Measurements from ENCODE around the gene SUGP2. TPM values are rescaled to one million over a fixed set of nuclear protein-coding genes. Genes with fewer than 3 reads are reported as not detected.
A peak's percentile ranks its signal among the peaks of the same experiment; 100 is the strongest.

The SUGP2 gene
- total and polyA plus RNA-seq, 2 experiments from 2014 or later: 28.8 to 29.7 TPM

- 9 to 10% methylated on average over 25 of the region's 25 CpGs for WGBS, 2 experiments (ENCODE audit: low coverage in 1 of 2, low lambda C conversion rate in 2 of 2, missing lambda C conversion rate in 2 of 2)
- Histone ChIP-seq H4K20me1 (ENCODE audit: insufficient read depth) (no peaks in the 10 kb centered on the region), H3K4me2 (ENCODE audit: unreplicated experiment) (peak overlapping the region; percentile 81), H3K9me2 (ENCODE audit: insufficient read depth) (no peaks in the 10 kb centered on the region), H3F3A (ENCODE audit: insufficient read depth) (peaks cover 11% of the 10 kb centered on the region), H3K4me1 (ENCODE audit: insufficient read depth) (peaks cover 12% of the 10 kb centered on the region), H3K27me3 (replicated peaks; ENCODE audit: insufficient read depth) (no peaks in the 10 kb centered on the region), H3K36me3 (ENCODE audit: low read depth) (no peaks in the 10 kb centered on the region), H3K9me3 (ENCODE audit: low read depth) (no peaks in the 10 kb centered on the region), H3K9ac (peak overlapping the region; percentile 73), H3K27ac (no peak overlapping the region), H2AFZ (peak overlapping the region; percentile 61), H3K4me3 (peak overlapping the region; percentile 80), H3K79me2 (ENCODE audit: insufficient read depth) (no peaks in the 10 kb centered on the region)
- peak; percentile 42 for DNase-seq
- in situ Hi-C loops (cut with MboI): no loop called here
- TF ChIP-seq EZH2phosphoT487 (IDR thresholded peaks at IDR 0.05; ENCODE audit: insufficient read depth, low read depth) (no peak), EZH2 (IDR thresholded peaks at IDR 0.05; ENCODE audit: insufficient read depth, poor library complexity, severe bottlenecking) (no peak)
Measured at GRCh38 chr19:19064811-19065745, 31.8 kb upstream of the SUGP2 start.

DNA sequence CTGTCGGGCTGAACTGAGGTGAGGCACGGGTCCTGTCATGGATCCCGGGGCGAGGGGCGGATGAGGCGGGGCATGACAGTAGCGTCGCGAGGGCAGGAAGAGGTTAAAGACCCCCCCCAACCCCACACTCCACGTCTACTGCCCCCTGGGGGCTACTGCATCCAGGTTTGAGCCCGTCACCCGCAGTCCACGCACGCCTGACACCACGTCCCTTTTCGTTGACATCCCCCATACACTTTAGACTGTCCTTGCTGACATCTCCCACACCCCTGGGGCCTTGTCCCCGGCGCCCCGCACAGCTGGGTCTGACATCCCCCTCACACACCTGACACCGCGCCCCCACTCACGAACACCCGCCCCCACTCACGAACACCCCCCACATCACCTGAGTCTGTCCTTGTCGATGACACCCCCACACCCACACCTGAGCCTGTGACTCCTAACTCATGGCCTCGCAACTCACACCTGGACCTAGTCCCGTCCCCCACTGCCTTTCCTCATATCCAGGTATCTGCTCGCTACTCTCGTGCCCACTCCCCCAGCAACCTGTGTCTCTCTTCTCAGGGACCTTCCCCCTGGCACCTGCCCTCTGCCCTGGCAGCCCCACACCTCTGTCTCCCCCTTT is 30.9 kb upstream of the SUGP2 start:
- Histone ChIP-seq H3K4me3 (peak overlapping the region; percentile 80), H3K4me1 (ENCODE audit: insufficient read depth) (peaks cover 12% of the 10 kb centered on the region), H3K9me3 (ENCODE audit: low read depth) (no peaks in the 10 kb centered on the region), H3K9me2 (ENCODE audit: insufficient read depth) (no peaks in the 10 kb centered on the region), H3K27ac (no peak overlapping the region), H4K20me1 (ENCODE audit: insufficient read depth) (no peaks in the 10 kb centered on the region), H3K27me3 (replicated peaks; ENCODE audit: insufficient read depth) (no peaks in the 10 kb centered on the region), H3K9ac (peak overlapping the region; percentile 73), H3K79me2 (ENCODE audit: insufficient read depth) (no peaks in the 10 kb centered on the region), H3K4me2 (ENCODE audit: unreplicated experiment) (peak overlapping the region; percentile 81), H2AFZ (peak overlapping the region; percentile 61), H3K36me3 (ENCODE audit: low read depth) (no peaks in the 10 kb centered on the region), H3F3A (ENCODE audit: insufficient read depth) (peaks cover 11% of the 10 kb centered on the region)
- TF ChIP-seq EZH2 (IDR thresholded peaks at IDR 0.05; ENCODE audit: insufficient read depth, poor library complexity, severe bottlenecking) (no peak), EZH2phosphoT487 (IDR thresholded peaks at IDR 0.05; ENCODE audit: insufficient read depth, low read depth) (no peak)
- in situ Hi-C loops (cut with MboI): no loop called here
- WGBS, 2 experiments (ENCODE audit: low coverage in 1 of 2, low lambda C conversion rate in 2 of 2, missing lambda C conversion rate in 2 of 2): 1 to 3% methylated on average over 13 to 29 of the region's 29 CpGs
- no peak for DNase-seq

GRCh38 chr19:19063183-19064097 is 30.1 kb upstream of the SUGP2 start, which contains the start of gene SLC25A42:
Gene SLC25A42 (plus strand): TSS chr19:19063994. CDS start chr19:19096125, 32,131 bp downstream.
- no peaks in the 10 kb centered on the region for H3K79me2 ChIP-seq (ENCODE audit: insufficient read depth)
- H3F3A ChIP-seq (ENCODE audit: insufficient read depth): peaks cover 11% of the 10 kb centered on the region
- no peaks in the 10 kb centered on the region for H4K20me1 ChIP-seq (ENCODE audit: insufficient read depth)
- DNase-seq: peak; percentile 99
- H3K27ac ChIP-seq: no peak within 1 kb of the TSS
- TF ChIP-seq EZH2 (IDR thresholded peaks at IDR 0.05; ENCODE audit: insufficient read depth, poor library complexity, severe bottlenecking): no peak
- no peak for TF ChIP-seq EZH2phosphoT487 (IDR thresholded peaks at IDR 0.05; ENCODE audit: insufficient read depth, low read depth)
- peak within 1 kb of the TSS; percentile 80 for H3K4me3 ChIP-seq
- H3K4me1 ChIP-seq (ENCODE audit: insufficient read depth): peaks cover 12% of the 10 kb centered on the region
- H3K36me3 ChIP-seq (ENCODE audit: low read depth): no peaks in the 10 kb centered on the region
- 4% methylated on average over 48 to 64 of the region's 77 CpGs for WGBS, 2 experiments (ENCODE audit: low coverage in 1 of 2, low lambda C conversion rate in 2 of 2, missing lambda C conversion rate in 2 of 2)
- no peaks in the 10 kb centered on the region for H3K27me3 ChIP-seq (replicated peaks; ENCODE audit: insufficient read depth)
- H3K4me2 ChIP-seq (ENCODE audit: unreplicated experiment): peak within 1 kb of the TSS; percentile 81
- peak within 1 kb of the TSS; percentile 73 for H3K9ac ChIP-seq
- H3K9me2 ChIP-seq (ENCODE audit: insufficient read depth): no peaks in the 10 kb centered on the region
- in situ Hi-C loops (cut with MboI): no loop called here
- H2AFZ ChIP-seq: peak within 1 kb of the TSS; percentile 61
- no peaks in the 10 kb centered on the region for H3K9me3 ChIP-seq (ENCODE audit: low read depth)

Measured in GM23248 (cell line).